HG02852 (cell line): ENCODE results near the gene WNK3.

Experiments used
- ATAC-seq: cut with Tn5 transposase; IDR thresholded peaks from one replicate; pipeline ENCODE4 v1.9.1; 2021; ENCODE audit warnings: mild to moderate bottlenecking, moderate library complexity; ENCODE audit not compliant: unreplicated experiment

WNK3 gene

GRCh38 chrX:54171527-54172250 lies 186.2 kb downstream of the WNK3 start:
- ATAC-seq: no peak

GRCh38 chrX:54171091-54171490 lies 186.8 kb downstream of the WNK3 start:
- no peak for ATAC-seq

GRCh38 chrX:54166915-54167314 lies 190.9 kb downstream of the WNK3 start:
- no peak for ATAC-seq

- no peak for ATAC-seq
These were observed 200.3 kb downstream of the WNK3 start for GRCh38 chrX:54157561-54157960.
